Endothelial cell (in vitro differentiated cells): Measurements from ENCODE around the gene ATAD1. TPM values are rescaled to one million over a fixed set of nuclear protein-coding genes. Genes with fewer than 3 reads are reported as not detected.

ENCODE experiments used
- DNase-seq: peaks from one replicate; pipeline ENCODE4 v3.0.0; 2021; ENCODE audit warnings: low spot score
- H3K27ac Mint-ChIP-seq: one replicate; pipeline ENCODE4 v1.8.0; 2021; ENCODE audit warnings: mixed read lengths, inconsistent platforms; ENCODE audit not compliant: unreplicated experiment
- H3K27me3 Mint-ChIP-seq: one replicate; pipeline ENCODE4 v1.8.0; 2021; ENCODE audit warnings: mild to moderate bottlenecking, moderate library complexity, mixed read lengths, inconsistent platforms; ENCODE audit not compliant: unreplicated experiment
- H3K36me3 Mint-ChIP-seq: one replicate; pipeline ENCODE4 v1.8.0; 2021; ENCODE audit warnings: mild to moderate bottlenecking, low read depth, mixed read lengths, inconsistent platforms; ENCODE audit not compliant: unreplicated experiment
- H3K4me1 Mint-ChIP-seq: one replicate; pipeline ENCODE4 v1.8.0; 2021; ENCODE audit warnings: mild to moderate bottlenecking, mixed read lengths, inconsistent platforms; ENCODE audit not compliant: unreplicated experiment
- H3K4me3 Mint-ChIP-seq: one replicate; pipeline ENCODE4 v1.8.0; 2021; ENCODE audit warnings: mild to moderate bottlenecking, mixed read lengths, inconsistent platforms; ENCODE audit not compliant: unreplicated experiment
- H3K9me3 Mint-ChIP-seq: one replicate; pipeline ENCODE4 v1.8.0; 2021; ENCODE audit warnings: mixed read lengths, inconsistent platforms; ENCODE audit not compliant: unreplicated experiment
- total RNA-seq: library from RNA; stranded (reverse); fragmentation: NEBNext Ultra II Directional; extraction: Animal tissue kit (Norgen Biotek cat#: 25700); gene quantifications from one replicate; pipeline ENCODE4 v1.2.1, GENCODE V29; 2021; ENCODE audit not compliant: unreplicated experiment
- TF ChIP-seq, protein P1 (sequence below): fragments of 200-600 bp; sonication (generic); IDR thresholded peaks from one replicate; pipeline ENCODE4 v1.5.0; 2021; ENCODE audit warnings: antibody characterized with exemption; ENCODE audit not compliant: unreplicated experiment

The ATAD1 gene
- total RNA-seq, 1 donor from 2014 or later, result 38.0 TPM

DNA sequence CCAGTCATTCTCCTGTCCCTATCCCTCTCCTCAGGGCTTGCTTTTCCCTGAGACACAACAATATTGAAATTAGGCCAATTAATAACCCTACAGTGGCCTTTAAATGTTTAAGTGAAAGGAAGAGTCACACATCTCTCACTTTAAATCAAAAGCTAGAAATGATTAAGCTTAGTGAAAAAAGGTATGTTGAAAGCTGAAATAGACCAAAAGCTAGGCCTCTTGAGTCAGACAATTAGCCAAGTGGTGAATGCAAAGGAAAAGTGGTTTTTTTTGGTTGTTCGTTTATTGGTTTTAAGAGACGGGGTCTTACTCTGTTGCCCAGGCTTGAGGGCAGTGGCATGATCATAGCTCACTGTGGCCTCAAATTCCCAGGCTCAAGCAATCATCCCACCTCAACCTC, 9.7 kb upstream of the ATAD1 start:
- Mint-ChIP-seq H3K36me3 (no peaks in the 10 kb centered on the region), H3K27me3 (no peaks in the 10 kb centered on the region)
- TF ChIP-seq, protein P1, sequence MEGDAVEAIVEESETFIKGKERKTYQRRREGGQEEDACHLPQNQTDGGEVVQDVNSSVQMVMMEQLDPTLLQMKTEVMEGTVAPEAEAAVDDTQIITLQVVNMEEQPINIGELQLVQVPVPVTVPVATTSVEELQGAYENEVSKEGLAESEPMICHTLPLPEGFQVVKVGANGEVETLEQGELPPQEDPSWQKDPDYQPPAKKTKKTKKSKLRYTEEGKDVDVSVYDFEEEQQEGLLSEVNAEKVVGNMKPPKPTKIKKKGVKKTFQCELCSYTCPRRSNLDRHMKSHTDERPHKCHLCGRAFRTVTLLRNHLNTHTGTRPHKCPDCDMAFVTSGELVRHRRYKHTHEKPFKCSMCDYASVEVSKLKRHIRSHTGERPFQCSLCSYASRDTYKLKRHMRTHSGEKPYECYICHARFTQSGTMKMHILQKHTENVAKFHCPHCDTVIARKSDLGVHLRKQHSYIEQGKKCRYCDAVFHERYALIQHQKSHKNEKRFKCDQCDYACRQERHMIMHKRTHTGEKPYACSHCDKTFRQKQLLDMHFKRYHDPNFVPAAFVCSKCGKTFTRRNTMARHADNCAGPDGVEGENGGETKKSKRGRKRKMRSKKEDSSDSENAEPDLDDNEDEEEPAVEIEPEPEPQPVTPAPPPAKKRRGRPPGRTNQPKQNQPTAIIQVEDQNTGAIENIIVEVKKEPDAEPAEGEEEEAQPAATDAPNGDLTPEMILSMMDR, result no peak

DNA sequence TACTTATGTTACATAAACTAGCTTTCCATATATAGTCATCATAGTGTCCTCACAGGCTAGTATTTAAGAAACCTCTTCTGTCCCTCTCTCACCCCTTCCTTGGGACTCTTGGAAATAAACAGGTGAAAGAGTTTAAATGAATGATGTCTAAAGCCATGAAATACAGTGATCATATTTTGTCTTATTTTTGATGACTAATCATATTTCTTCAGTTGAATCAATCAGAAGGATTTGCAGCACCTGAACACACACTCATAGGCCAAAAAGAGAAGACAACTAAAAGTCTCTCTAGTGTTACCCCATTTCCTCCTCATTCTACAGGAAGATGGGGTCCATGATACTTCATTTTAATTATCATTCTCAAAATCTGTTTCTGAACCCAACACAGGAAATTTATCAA, 8.6 kb upstream of the ATAD1 start:
- TF ChIP-seq, protein P1, result no peak
- no peaks in the 10 kb centered on the region for H3K36me3 Mint-ChIP-seq
- H3K9me3 Mint-ChIP-seq, result no peaks in the 10 kb centered on the region
- no peaks in the 10 kb centered on the region for H3K27me3 Mint-ChIP-seq
- H3K4me3 Mint-ChIP-seq, result no peak overlapping the region
- no peak overlapping the region for H3K27ac Mint-ChIP-seq
- no peak for DNase-seq
- no peaks in the 10 kb centered on the region for H3K4me1 Mint-ChIP-seq

More for the DNA sequence above, 9.7 kb upstream of the ATAD1 start:
- Mint-ChIP-seq H3K9me3 (no peaks in the 10 kb centered on the region), H3K4me3 (no peak overlapping the region), H3K27ac (no peak overlapping the region), H3K4me1 (no peaks in the 10 kb centered on the region)
- DNase-seq, result no peak

DNA sequence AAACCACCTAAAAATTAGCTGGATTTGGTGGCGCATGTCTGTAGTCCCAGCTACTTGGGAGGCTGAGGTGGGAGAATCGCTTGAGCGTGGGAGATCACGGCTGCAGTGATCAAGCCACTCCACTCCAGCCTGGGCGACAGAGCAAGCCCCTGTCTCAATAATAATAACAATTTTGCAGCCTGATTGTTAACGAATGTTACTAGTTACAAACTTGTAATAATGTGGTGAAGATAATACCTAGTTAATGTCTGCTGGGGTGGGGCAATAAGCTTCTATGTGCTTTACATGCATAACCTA, 1.2 kb upstream of the ATAD1 start:
- Mint-ChIP-seq H3K9me3 (no peaks in the 10 kb centered on the region), H3K27me3 (no peaks in the 10 kb centered on the region), H3K4me3 (peak overlapping the region; percentile 73), H3K27ac (no peak overlapping the region), H3K4me1 (peaks cover 22% of the 10 kb centered on the region), H3K36me3 (no peaks in the 10 kb centered on the region)
- TF ChIP-seq, protein P1, result no peak
- no peak for DNase-seq

- TF ChIP-seq, protein P1, result no peak
- Mint-ChIP-seq H3K36me3 (no peaks in the 10 kb centered on the region), H3K4me1 (peaks cover 22% of the 10 kb centered on the region), H3K27ac (peak overlapping the region; percentile 88), H3K4me3 (peak overlapping the region; percentile 98), H3K9me3 (no peaks in the 10 kb centered on the region), H3K27me3 (no peaks in the 10 kb centered on the region)
- peak; percentile 6 for DNase-seq
These were observed 671 bp upstream of the ATAD1 start for GRCh38 chr10:87818505-87819288.

- peaks cover under 1% of the 10 kb centered on the region for H3K36me3 Mint-ChIP-seq
- peaks cover 22% of the 10 kb centered on the region for H3K4me1 Mint-ChIP-seq
- no peaks in the 10 kb centered on the region for H3K9me3 Mint-ChIP-seq
These were observed 973 bp downstream of the ATAD1 start for GRCh38 chr10:87816898-87817608.

More at GRCh38 chr10:87816898-87817608, 973 bp downstream of the ATAD1 start:
- TF ChIP-seq, protein P1, result no peak
- H3K4me3 Mint-ChIP-seq, result peak overlapping the region; percentile 98
- peak overlapping the region; percentile 98 for H3K27ac Mint-ChIP-seq
- DNase-seq, result no peak
- H3K27me3 Mint-ChIP-seq, result no peaks in the 10 kb centered on the region
